Activated T-cell treated with anti-CD3 and anti-CD28 coated beads, Interleukin-2, amount 50 U/mL, for 1 hour (primary cell): Measurements from ENCODE around the gene INPP5K.
"Not testable (repeated sequence)": the region's sequence is repeated elsewhere in the genome, so short reads cannot be mapped to it uniquely, and the experiment has no call there.

ENCODE experiments used
- DNase-seq: peaks from one replicate; pipeline ENCODE4 v3.0.0-alpha.2; 2020

INPP5K gene

GRCh38 chr17:1516388-1517161 lies at the start of gene INPP5K:
Gene INPP5K, minus strand, starts transcription at chr17:1516612. Its CDS starts 113 bp downstream, at chr17:1516499.
- DNase-seq = peak; percentile 96

DNA sequence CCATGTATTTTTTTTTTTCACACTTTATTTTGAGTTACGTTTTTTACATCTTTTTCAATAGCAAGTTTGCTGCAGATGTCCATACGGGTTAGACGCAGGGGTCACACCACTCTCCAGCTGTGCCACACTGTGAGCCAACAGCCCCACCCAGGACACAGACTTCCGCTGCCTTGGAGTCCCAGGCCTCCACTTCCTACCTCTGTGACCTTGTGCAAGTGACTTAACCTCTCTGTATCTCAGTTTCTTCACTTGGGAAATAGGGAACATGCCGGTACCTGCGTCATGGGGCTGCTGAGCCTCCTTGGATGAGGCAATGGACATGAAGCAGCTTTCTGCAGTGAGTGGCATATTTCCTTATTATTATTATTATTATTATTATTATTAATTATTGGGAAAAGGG lies 49.5 kb upstream of the INPP5K start:
- no peak for DNase-seq

DNA sequence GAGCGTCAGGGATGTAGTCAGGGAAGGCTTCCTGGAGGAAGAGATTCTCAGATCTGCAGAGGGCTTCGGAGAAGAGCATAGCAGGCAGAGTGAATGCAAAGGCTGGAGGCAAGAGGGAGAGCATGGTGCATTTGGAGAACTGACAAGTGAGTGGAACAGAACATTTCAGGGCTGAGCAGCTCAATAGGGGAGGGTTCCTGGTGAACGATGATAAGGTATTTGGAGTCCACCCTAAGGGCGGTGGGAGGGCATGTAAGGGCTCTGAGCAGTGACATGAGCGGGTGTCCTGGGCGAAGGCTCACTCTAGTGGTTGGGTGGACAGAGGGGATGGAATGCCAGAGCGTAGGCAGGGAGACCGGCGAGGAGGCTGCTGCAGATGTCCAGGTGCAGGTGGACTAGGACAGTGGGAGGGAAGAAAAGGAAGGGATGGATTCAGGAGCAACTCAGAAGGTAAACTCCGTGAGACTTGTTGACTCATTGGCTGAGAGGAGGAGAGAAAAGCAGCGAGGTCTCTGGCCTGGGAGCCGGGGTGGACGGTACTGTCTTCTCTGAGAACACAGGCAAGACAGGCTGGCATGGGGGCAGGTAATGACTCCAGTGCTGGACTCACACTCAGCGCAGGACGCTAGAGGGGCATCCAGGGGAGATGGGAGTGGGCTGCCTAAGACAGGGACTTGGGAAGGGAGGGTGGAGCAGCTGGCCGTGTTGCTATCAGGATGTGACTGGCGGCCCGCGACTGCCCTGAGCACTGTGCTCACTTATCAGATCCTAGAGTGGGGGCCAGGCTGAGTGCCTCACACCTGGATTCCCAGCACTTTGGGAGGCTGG lies 47.6 kb upstream of the INPP5K start:
- DNase-seq = no peak

GRCh38 chr17:1563471-1563785 lies 47.0 kb upstream of the INPP5K start:
- not testable (repeated sequence) for DNase-seq

DNA sequence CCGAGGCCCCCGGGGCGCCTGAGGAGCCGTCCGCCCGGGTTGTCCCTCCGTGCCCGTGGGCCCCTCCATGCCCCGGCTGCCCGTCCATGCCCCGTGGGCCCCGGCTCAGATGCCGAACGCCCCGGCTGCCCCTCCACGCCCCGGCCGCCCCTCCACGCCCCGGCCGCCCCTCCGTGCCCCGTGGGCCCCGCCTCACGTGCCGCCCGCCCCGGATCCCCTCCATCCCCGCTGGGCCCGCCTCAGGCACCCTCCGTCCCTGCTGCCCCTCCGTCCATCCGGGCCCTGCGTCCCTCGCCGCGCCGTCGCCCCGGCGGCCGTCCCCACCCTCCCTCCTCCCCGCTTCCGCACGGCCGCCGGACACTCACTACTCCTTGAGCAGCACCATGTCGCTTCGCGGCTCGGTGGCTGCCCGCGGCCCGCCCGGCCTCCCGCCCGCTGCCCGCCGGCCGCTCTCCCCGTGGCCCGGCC lies 45.8 kb upstream of the INPP5K start:
- no peak for DNase-seq

DNA sequence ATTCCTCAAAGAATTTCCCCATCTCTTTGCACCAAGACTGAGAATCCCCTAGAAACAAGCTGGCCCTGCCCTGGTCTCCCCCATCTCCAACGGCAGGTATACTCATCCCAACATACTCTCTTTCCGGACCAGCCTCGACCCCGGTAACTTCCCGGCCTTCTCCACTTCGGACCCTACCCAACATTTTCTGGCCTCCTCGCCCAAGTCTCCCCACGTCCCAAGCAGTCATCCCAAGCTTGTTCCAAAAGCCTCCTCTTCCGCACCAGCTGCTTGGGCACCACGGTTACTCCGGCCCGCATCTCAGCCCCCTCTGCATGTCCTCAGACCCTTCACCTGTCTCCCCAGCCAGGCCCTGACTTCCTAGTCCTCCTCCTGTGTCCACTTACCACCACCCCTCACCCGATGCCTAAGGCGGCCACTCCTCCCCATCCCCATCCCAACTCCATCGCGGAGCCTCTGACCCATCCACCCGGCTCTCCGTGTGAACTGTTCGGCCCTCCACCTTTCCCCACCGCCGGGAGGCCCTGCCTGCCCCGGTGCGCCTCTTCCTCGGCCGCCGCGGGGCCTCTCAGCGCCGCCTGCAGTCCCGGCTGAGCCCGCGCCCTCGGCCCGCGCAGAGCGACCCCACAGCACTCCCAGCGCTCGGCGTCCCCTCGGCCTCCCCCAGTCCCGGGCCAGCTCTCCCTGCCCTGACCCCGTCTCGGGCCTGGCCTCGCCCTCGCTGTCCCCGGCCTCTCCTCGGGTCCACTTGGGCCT lies 45.2 kb upstream of the INPP5K start:
- peak; percentile 61 for DNase-seq

DNA sequence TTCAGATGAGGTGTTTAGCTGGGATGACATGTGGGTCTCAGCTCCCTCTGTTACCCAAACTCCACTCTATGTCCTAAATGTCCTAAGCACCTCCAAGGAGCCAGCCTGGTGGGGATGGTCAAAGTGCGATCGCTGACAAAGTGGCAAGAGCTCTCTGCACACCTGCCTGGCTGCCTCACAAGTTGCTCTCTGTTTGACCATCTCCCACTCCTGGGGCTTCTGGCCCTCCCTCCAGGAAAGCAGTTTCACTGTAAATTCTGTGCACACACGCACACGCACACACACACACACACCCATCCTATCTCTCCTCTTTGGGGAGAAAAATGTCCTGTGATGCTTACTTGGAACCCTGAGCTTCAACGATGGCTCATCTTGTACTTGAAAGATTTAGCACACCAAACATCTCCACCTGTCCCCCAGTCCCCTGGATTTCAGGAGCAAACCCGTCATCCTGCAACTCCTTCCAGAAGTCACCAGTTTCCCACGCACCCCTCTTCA lies 44.5 kb upstream of the INPP5K start:
- no peak for DNase-seq

GRCh38 chr17:1560101-1560857 lies 43.9 kb upstream of the INPP5K start:
- DNase-seq = no peak

- DNase-seq = no peak
Measured at GRCh38 chr17:1559047-1560043, 42.9 kb upstream of the INPP5K start.

DNA sequence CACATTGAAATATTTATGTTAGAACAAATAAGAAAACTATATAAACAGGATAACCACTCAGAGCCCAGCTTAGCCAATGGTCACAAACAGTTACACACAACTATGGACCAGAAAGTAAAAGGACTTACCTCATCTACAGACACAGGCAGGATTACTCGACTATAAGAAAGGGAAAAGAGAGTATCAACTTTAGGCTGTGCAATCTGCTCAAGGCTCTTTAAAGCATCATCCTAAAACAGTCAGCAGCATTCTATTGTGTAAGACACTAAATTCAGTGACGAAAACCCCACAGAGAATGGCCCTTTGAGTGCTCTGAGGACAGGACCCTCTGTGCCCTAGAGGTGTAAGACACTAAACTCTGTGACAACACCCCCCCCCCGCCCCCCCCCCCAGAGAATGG lies 42.0 kb upstream of the INPP5K start:
- DNase-seq = no peak

DNA sequence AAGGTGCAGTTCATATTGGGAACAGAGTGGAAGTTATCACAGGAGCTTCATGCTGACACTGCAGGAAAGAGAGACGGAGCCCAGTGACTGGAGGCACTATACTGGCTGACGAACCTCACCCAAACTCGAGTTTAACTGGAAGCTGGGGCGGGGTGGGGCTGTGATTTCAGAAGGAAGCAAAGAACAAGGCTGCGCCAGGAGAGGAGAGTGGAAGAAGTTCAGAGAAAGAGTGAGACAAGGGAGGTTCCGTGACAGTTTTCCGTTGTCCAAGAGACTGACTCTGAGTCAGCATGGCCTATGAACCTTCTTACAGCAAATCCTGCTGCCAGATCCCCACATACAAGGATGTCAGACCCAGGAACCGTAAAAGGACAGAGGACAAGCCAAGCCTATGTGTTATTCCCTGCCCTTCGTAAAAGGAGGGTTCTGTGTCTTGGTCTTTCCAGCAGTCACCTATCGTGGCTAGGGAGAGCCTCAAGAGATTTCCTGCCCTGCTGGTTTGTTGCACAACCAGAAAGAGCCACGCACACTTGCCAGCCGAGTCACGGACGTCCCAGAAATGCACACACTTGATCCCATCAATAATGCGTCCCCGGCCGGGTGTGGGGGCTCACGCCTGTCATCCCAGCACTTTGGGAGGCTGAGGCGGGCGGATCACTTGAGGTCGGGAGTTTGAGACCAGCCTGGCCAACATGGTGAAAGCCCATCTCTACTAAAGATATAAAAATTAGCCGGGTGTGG lies 41.1 kb upstream of the INPP5K start:
- DNase-seq = no peak

DNA sequence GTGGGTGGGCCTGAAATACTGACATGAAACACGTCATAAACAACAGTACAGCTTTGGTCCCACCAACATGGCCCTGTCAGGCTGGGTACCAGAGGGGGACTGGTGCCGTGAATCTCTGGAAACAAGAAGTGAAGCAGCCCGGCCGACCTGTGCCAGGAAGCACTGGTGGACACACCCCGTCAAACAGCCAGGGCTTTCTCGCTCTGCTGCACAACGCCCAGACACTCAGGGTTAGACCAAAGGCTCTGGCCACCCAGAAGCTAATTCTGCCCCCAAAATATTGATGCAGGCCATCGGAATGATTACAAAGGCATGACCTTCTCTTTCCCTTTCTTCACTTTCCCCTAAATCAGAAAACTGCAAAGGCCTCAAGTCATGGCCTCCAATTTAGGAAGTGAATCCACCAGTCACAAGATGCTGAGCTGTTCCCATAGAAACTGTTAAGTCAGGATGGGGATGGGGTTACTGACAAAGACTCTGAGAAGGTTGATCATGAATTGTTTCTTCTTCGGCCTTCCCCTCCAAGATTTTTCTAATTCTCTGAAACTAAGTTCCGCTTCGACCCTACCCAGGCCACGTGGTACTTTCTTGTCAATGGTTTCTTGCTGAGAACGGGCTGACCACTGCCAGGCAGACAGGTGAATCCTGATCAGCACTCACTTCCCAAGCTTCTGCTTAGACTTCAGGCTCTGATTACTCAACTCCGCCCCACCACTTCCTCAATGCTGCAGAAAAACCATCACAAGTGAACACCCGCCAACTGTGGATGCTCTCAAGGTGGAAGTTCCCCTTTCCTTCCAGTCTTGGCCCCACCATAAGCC lies 39.4 kb upstream of the INPP5K start:
- DNase-seq = no peak

DNA sequence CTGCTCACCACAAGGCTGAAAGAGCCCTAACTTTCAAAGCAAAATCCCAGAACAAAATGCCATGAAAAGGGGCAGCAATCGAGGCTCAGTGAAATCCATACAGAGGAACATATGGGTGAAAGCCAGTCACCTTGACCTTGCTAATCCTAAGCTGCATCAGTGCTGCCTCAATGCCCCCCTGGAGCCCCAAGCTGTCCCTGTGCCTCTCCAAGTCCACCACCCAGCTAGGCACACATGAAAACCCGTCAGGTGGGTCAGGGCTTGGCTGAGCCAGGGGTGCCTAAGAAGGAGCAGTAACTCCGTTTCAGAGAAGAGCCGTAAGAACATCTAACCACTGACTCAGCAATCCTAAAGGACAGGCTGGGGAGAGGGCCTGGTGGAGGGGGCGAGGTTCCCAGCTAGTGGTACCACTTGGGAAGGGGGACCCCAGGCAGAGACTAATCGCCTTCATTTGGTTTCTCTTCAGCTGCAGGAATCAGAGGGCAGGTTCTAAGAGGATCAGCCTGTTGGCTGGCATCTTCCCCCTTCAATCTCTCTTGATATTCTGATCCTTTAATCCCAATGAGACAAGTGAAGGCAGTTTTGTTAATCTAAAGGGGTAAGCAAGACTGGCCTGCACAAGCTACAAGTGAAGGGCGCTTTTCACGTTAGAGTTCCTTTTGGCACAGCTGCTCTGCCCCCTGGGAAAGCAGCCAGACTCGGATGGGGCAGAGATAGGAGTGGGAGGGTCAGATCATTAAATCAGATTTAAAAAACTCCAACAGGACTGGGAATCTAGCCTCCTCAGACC lies 38.5 kb upstream of the INPP5K start:
- no peak for DNase-seq

DNA sequence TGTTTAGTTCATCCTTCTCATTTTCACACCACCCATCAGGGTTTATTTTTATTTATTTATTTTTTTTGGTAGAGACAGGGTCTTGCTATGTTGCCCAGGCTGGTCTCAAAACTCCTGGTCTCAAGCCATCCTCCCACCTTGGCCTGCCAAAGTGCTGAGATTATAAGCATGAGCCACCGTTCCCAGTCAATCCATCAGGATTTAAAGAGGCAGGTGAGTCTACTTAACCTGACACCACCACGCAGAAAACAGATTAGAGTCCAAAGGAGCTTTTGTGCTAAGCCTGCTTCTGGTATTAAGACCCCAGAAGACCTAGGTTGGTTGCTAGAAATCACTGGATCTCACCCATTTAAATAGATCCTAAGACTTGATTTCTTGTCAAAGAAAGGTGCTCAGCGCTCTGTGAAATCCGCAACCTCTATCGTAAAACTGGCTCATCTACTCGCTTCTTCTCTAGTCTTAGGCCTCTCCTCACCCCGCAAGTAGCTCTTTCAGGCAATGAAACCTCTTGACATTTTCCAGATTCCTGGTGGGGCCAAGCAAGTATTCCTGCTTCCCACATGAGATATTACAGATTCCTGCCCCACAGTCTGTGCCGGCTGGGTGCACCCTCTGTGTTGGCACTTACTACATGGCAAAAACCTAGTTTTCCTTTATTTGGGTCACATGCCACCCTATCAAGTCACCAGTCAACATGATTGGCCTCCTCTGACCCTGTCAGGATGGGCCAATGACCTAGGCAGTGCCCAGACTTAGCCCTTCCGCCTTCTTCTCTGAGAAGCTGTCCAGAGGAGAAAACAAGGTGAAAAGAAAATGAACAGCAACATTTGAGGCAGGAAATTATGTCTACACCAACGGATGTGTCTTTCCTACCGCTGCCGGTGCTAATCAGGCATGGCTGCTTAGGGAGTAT lies 37.2 kb upstream of the INPP5K start:
- DNase-seq = no peak

DNA sequence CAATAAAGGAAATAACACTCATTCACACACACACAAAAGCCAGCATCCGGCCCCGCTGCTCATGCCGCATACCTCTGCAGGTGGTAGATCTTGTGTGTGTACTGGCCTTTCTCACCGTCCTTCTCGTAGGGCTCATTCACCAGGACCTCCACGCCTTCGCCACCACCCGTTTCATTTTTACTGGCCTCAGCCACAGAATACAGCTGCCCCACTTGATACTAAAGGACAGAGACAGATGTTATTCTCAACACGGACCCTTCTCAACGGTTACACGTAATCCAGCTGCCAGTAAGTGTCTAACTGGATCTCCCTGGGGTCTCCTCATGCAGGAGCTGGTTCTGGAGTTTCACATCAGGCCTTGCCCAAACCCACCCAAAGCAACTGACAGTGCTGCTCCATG lies 36.5 kb upstream of the INPP5K start:
- DNase-seq = no peak

- DNase-seq = no peak
Measured at GRCh38 chr17:1551741-1552140, 35.3 kb upstream of the INPP5K start.

DNA sequence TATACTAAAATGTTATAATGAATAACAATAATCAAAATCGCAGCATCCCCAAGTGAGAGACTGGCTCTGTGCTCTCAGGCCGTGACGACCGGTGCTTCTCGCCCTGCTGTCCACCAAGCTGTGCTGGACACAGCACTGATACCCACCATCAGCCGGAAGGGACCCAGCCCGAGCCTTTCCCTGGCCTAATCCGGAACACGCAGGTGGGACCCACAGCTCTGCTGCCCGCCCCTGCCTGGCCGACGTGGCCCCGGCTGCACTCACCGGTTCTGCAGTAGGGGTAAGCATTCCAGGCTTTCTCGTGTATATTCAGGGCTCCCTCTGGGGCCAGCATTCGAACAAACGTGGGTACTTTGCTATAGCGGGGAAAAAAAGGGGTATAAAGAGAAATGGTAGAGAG lies 31.6 kb upstream of the INPP5K start:
- DNase-seq = no peak
